Neuronal stem cell (in vitro differentiated cells): ENCODE results near the gene LIPA.
A peak's percentile ranks its signal among the peaks of the same experiment; 100 is the strongest.

Source experiments
- DNase-seq: peaks from one replicate; pipeline ENCODE4 v3.0.0-alpha.2; 2013; ENCODE audit warnings: low spot score
- H2AFZ ChIP-seq: one replicate; pipeline ENCODE4 v1.6.1; 2013; ENCODE audit warnings: mild to moderate bottlenecking, low read length, inconsistent platforms
- H2AK5ac ChIP-seq: 2 replicates; pipeline ENCODE4 v1.6.1; 2013; ENCODE audit warnings: low read depth, mild to moderate bottlenecking, inconsistent platforms, low read length, moderate library complexity, mixed read lengths
- H2BK120ac ChIP-seq: 2 replicates; pipeline ENCODE4 v1.6.1; 2013; ENCODE audit warnings: low read depth, mild to moderate bottlenecking, inconsistent platforms, low read length, moderate library complexity, mixed read lengths
- H2BK12ac ChIP-seq: one replicate; pipeline ENCODE4 v1.6.1; 2013; ENCODE audit warnings: low read length, inconsistent platforms
- H2BK15ac ChIP-seq: 2 replicates; pipeline ENCODE4 v1.6.1; 2013; ENCODE audit warnings: mild to moderate bottlenecking, low read length, inconsistent platforms, mixed read lengths
- H2BK5ac ChIP-seq: one replicate; pipeline ENCODE4 v1.6.1; 2013; ENCODE audit warnings: inconsistent platforms, mild to moderate bottlenecking, low read length, moderate library complexity
- H3K14ac ChIP-seq: one replicate; pipeline ENCODE4 v1.6.1; 2013; ENCODE audit warnings: low read length, inconsistent platforms
- H3K18ac ChIP-seq: 2 replicates; pipeline ENCODE4 v1.6.1; 2013; ENCODE audit warnings: low read length, inconsistent platforms
- H3K23ac ChIP-seq: 2 replicates; pipeline ENCODE4 v1.6.1; 2013; ENCODE audit warnings: low read depth, mild to moderate bottlenecking, mixed read lengths, low read length, inconsistent platforms; ENCODE audit not compliant: poor library complexity
- H3K27ac ChIP-seq: replicated peaks from 3 replicates; pipeline ENCODE4 v1.5.1; 2013; ENCODE audit warnings: low read length, inconsistent platforms
- H3K27me3 ChIP-seq, 3 experiments: 2 replicates each; pipeline ENCODE4 v1.6.1; 2013; ENCODE audit warnings: low read length in 3 of 3, mild to moderate bottlenecking in 2 of 3, inconsistent platforms in 1 of 3, low read depth in 1 of 3, mixed read lengths in 1 of 3, moderate library complexity in 1 of 3; ENCODE audit not compliant: control insufficient read depth in 3 of 3, insufficient read depth in 3 of 3
- H3K36me3 ChIP-seq, 2 donors: replicated peaks in 1 of 2; 2 replicates each; pipeline ENCODE4 v1.6.1; 2013; ENCODE audit warnings: low read length in 2 of 2; ENCODE audit not compliant: control insufficient read depth in 2 of 2, insufficient read depth in 2 of 2
- H3K4ac ChIP-seq: 2 replicates; pipeline ENCODE4 v1.6.1; 2013; ENCODE audit warnings: inconsistent platforms, mild to moderate bottlenecking, low read length, moderate library complexity
- H3K4me1 ChIP-seq, 2 donors: 1 replicate in 1 of 2; 2 replicates in 1 of 2; pipeline ENCODE4 v1.6.1; 2013; ENCODE audit warnings: low read length in 2 of 2, low read depth in 1 of 2; ENCODE audit not compliant: control insufficient read depth in 2 of 2, insufficient read depth in 1 of 2
- H3K4me2 ChIP-seq: one replicate; pipeline ENCODE4 v1.6.1; 2013; ENCODE audit warnings: mild to moderate bottlenecking, low read length, inconsistent platforms; ENCODE audit not compliant: insufficient read depth, poor library complexity, severe bottlenecking
- H3K4me3 ChIP-seq, 2 donors: 2 replicates each; pipeline ENCODE4 v1.5.1; 2013; ENCODE audit warnings: low read length in 2 of 2, mild to moderate bottlenecking in 2 of 2, inconsistent platforms in 1 of 2, moderate library complexity in 1 of 2
- H3K79me1 ChIP-seq: one replicate; pipeline ENCODE4 v1.6.1; 2013; ENCODE audit warnings: low read depth, mild to moderate bottlenecking, inconsistent platforms, low read length, moderate library complexity
- H3K9ac ChIP-seq: one replicate; pipeline ENCODE4 v1.6.1; 2013; ENCODE audit warnings: mild to moderate bottlenecking, low read depth, low read length, inconsistent platforms; ENCODE audit not compliant: poor library complexity
- H3K9me3 ChIP-seq, 2 donors: replicated peaks in 1 of 2; 2 replicates each; pipeline versions ENCODE3 to v1.6.1; 2013; ENCODE audit warnings: low read length in 2 of 2, mild to moderate bottlenecking in 2 of 2, inconsistent platforms in 1 of 2, low read depth in 1 of 2, mixed read lengths in 1 of 2, moderate library complexity in 1 of 2; ENCODE audit not compliant: control insufficient read depth in 2 of 2, insufficient read depth in 1 of 2
- H4K8ac ChIP-seq: one replicate; pipeline ENCODE4 v1.6.1; 2013; ENCODE audit warnings: low read depth, mild to moderate bottlenecking, inconsistent platforms, low read length, moderate library complexity
- H4K91ac ChIP-seq: one replicate; pipeline ENCODE4 v1.6.1; 2013; ENCODE audit warnings: low read length, low read depth, mild to moderate bottlenecking, inconsistent platforms; ENCODE audit not compliant: poor library complexity
- WGBS, 2 donors: extraction: QIAGEN DNeasy Blood & Tissue Kit; methylation state at CpG; one replicate each; pipeline ENCODE4 v1.1.7; 2013; ENCODE audit warnings: missing lambda C conversion rate in 2 of 2, mixed read lengths in 1 of 2; ENCODE audit not compliant: insufficient read length in 2 of 2, insufficient replicate concordance in 1 of 2; ENCODE audit errors: extremely low coverage in 2 of 2; 5-methylcytosine and 5-hydroxymethylcytosine counted together

Gene LIPA

GRCh38 chr10:89278034-89278535, 26.5 kb upstream of the LIPA start:
- no peak overlapping the region for H2BK12ac ChIP-seq
- no peak overlapping the region for H3K18ac ChIP-seq
- H3K9ac ChIP-seq: no peak overlapping the region
- H2AK5ac ChIP-seq: no peak overlapping the region
- H3K79me1 ChIP-seq: no peaks in the 10 kb centered on the region
- H3K4me1 ChIP-seq: peaks cover 0 to 4% of the 10 kb centered on the region in 2 donors
- H3K23ac ChIP-seq: no peak overlapping the region
- H3K4me2 ChIP-seq: no peak overlapping the region
- no peak overlapping the region for H3K14ac ChIP-seq
- no peak for DNase-seq
- no peak overlapping the region for H3K27ac ChIP-seq
- WGBS, 2 donors: no CpG with 5 or more reads among the region's 1 CpG
- H2BK120ac ChIP-seq: no peak overlapping the region
- no peaks in the 10 kb centered on the region for H3K27me3 ChIP-seq
- H2BK5ac ChIP-seq: no peak overlapping the region
- H2AFZ ChIP-seq: peak overlapping the region; percentile 12
- H4K91ac ChIP-seq: no peak overlapping the region
- H3K4me3 ChIP-seq: no peak overlapping the region
- no peak overlapping the region for H4K8ac ChIP-seq
- no peak overlapping the region for H3K4ac ChIP-seq
- H2BK15ac ChIP-seq: no peak overlapping the region
- H3K36me3 ChIP-seq: no peaks in the 10 kb centered on the region
- no peaks in the 10 kb centered on the region for H3K9me3 ChIP-seq

- Histone ChIP-seq H3K18ac (no peak overlapping the region), H2BK5ac (no peak overlapping the region), H3K79me1 (no peaks in the 10 kb centered on the region), H2AFZ (no peak overlapping the region), H2AK5ac (no peak overlapping the region), H4K91ac (no peak overlapping the region), H3K4me2 (no peak overlapping the region), H2BK120ac (no peak overlapping the region), H3K23ac (no peak overlapping the region), H4K8ac (no peak overlapping the region), H3K9me3 (no peaks in the 10 kb centered on the region), H3K14ac (no peak overlapping the region), H3K4ac (no peak overlapping the region), H3K4me3 (no peak overlapping the region), H2BK15ac (no peak overlapping the region), H3K36me3 (no peaks in the 10 kb centered on the region), H3K27me3 (no peaks in the 10 kb centered on the region), H3K27ac (no peak overlapping the region), H3K9ac (no peak overlapping the region), H3K4me1 (peaks cover 0 to 4% of the 10 kb centered on the region in 2 donors), H2BK12ac (no peak overlapping the region)
- no peak for DNase-seq
- no CpG with 5 or more reads among the region's 6 CpGs for WGBS, 2 donors
These were observed 23.8 kb upstream of the LIPA start for GRCh38 chr10:89275383-89275782.

- no peak overlapping the region for H3K4me3 ChIP-seq
- no peak overlapping the region for H2BK15ac ChIP-seq
- H2AK5ac ChIP-seq: no peak overlapping the region
- H3K4ac ChIP-seq: no peak overlapping the region
- no peak overlapping the region for H2AFZ ChIP-seq
- no peaks in the 10 kb centered on the region for H3K79me1 ChIP-seq
- no peak overlapping the region for H2BK5ac ChIP-seq
- peaks cover 0 to 4% of the 10 kb centered on the region in 2 donors for H3K4me1 ChIP-seq
- H3K36me3 ChIP-seq: no peaks in the 10 kb centered on the region
- no peak overlapping the region for H4K91ac ChIP-seq
- H3K4me2 ChIP-seq: no peak overlapping the region
- no CpG with 5 or more reads among the region's 3 CpGs for WGBS, 2 donors
- H3K9ac ChIP-seq: no peak overlapping the region
- H3K18ac ChIP-seq: no peak overlapping the region
- no peak overlapping the region for H3K27ac ChIP-seq
- H3K9me3 ChIP-seq: no peaks in the 10 kb centered on the region
- H2BK12ac ChIP-seq: no peak overlapping the region
- H3K27me3 ChIP-seq: no peaks in the 10 kb centered on the region
- DNase-seq: no peak
- H4K8ac ChIP-seq: no peak overlapping the region
- no peak overlapping the region for H3K23ac ChIP-seq
- H3K14ac ChIP-seq: no peak overlapping the region
- no peak overlapping the region for H2BK120ac ChIP-seq
These were observed 23.4 kb upstream of the LIPA start for GRCh38 chr10:89274928-89275327.

GRCh38 chr10:89273680-89274079, 22.1 kb upstream of the LIPA start:
- Histone ChIP-seq H3K4me2 (no peak overlapping the region), H3K23ac (no peak overlapping the region), H2AFZ (no peak overlapping the region), H4K91ac (no peak overlapping the region), H3K36me3 (no peaks in the 10 kb centered on the region), H3K27me3 (no peaks in the 10 kb centered on the region), H3K9ac (no peak overlapping the region), H2BK120ac (no peak overlapping the region), H4K8ac (no peak overlapping the region), H2BK12ac (no peak overlapping the region), H3K18ac (no peak overlapping the region), H2BK15ac (no peak overlapping the region), H3K4me3 (no peak overlapping the region), H3K9me3 (no peaks in the 10 kb centered on the region), H3K4me1 (peaks cover 0 to 4% of the 10 kb centered on the region in 2 donors), H3K27ac (no peak overlapping the region), H3K4ac (no peak overlapping the region), H2BK5ac (no peak overlapping the region), H3K14ac (no peak overlapping the region), H2AK5ac (no peak overlapping the region), H3K79me1 (no peaks in the 10 kb centered on the region)
- no peak for DNase-seq
- no CpG with 5 or more reads among the region's 2 CpGs for WGBS, 2 donors
